T-helper 1 cell treated with Interleukin-12 subunit alpha and Interleukin-12 subunit beta and Interleukin-4 antibody, amounts not matched to agents 30 μg/mL and 1 μg/mL, for 36 hours (primary cell): ENCODE results near the gene SERGEF.

Experiments
- H3K27ac Mint-ChIP-seq: one replicate; pipeline ENCODE4 v1.8.0; 2021; ENCODE audit warnings: mild to moderate bottlenecking, mixed read lengths
- H3K27me3 Mint-ChIP-seq: one replicate; pipeline ENCODE4 v1.8.0; 2021; ENCODE audit warnings: low read depth, mixed read lengths
- H3K36me3 Mint-ChIP-seq: one replicate; pipeline ENCODE4 v1.8.0; 2021; ENCODE audit warnings: low read depth, mixed read lengths
- H3K4me1 Mint-ChIP-seq: one replicate; pipeline ENCODE4 v1.8.0; 2021; ENCODE audit warnings: low read depth, mixed read lengths
- H3K4me3 Mint-ChIP-seq: one replicate; pipeline ENCODE4 v1.8.0; 2021; ENCODE audit warnings: mild to moderate bottlenecking, moderate library complexity, mixed read lengths
- H3K9me3 Mint-ChIP-seq: one replicate; pipeline ENCODE4 v1.8.0; 2021; ENCODE audit warnings: mixed read lengths

The SERGEF gene

GRCh38 chr11:17828311-17828751 lies 184.5 kb downstream of the SERGEF start:
- Mint-ChIP-seq H3K36me3 (no peaks in the 10 kb centered on the region), H3K4me3 (no peak overlapping the region), H3K27me3 (no peaks in the 10 kb centered on the region), H3K27ac (no peak overlapping the region), H3K9me3 (no peaks in the 10 kb centered on the region), H3K4me1 (no peaks in the 10 kb centered on the region)

- Mint-ChIP-seq H3K4me1 (no peaks in the 10 kb centered on the region), H3K36me3 (no peaks in the 10 kb centered on the region), H3K4me3 (no peak overlapping the region), H3K27me3 (no peaks in the 10 kb centered on the region), H3K9me3 (no peaks in the 10 kb centered on the region), H3K27ac (no peak overlapping the region)
These were observed 185.8 kb downstream of the SERGEF start for GRCh38 chr11:17827006-17827405.

- no peak overlapping the region for H3K27ac Mint-ChIP-seq
- H3K36me3 Mint-ChIP-seq, result no peaks in the 10 kb centered on the region
- no peak overlapping the region for H3K4me3 Mint-ChIP-seq
- no peaks in the 10 kb centered on the region for H3K4me1 Mint-ChIP-seq
- H3K27me3 Mint-ChIP-seq, result no peaks in the 10 kb centered on the region
- H3K9me3 Mint-ChIP-seq, result no peaks in the 10 kb centered on the region
These were observed 190.5 kb downstream of the SERGEF start for GRCh38 chr11:17822401-17822781.

- H3K4me1 Mint-ChIP-seq, result no peaks in the 10 kb centered on the region
- no peaks in the 10 kb centered on the region for H3K9me3 Mint-ChIP-seq
- H3K27me3 Mint-ChIP-seq, result no peaks in the 10 kb centered on the region
- no peaks in the 10 kb centered on the region for H3K36me3 Mint-ChIP-seq
- no peak overlapping the region for H3K27ac Mint-ChIP-seq
- H3K4me3 Mint-ChIP-seq, result no peak overlapping the region
These were observed 191.0 kb downstream of the SERGEF start for GRCh38 chr11:17821648-17822400.

GRCh38 chr11:17816232-17816931 lies 196.5 kb downstream of the SERGEF start:
- Mint-ChIP-seq H3K27ac (no peak overlapping the region), H3K4me1 (no peaks in the 10 kb centered on the region), H3K9me3 (no peaks in the 10 kb centered on the region), H3K27me3 (no peaks in the 10 kb centered on the region), H3K36me3 (no peaks in the 10 kb centered on the region), H3K4me3 (no peak overlapping the region)

GRCh38 chr11:17814546-17814945 lies 198.3 kb downstream of the SERGEF start:
- no peak overlapping the region for H3K4me3 Mint-ChIP-seq
- H3K27me3 Mint-ChIP-seq, result no peaks in the 10 kb centered on the region
- H3K9me3 Mint-ChIP-seq, result no peaks in the 10 kb centered on the region
- H3K36me3 Mint-ChIP-seq, result no peaks in the 10 kb centered on the region
- no peaks in the 10 kb centered on the region for H3K4me1 Mint-ChIP-seq
- no peak overlapping the region for H3K27ac Mint-ChIP-seq

- Mint-ChIP-seq H3K27me3 (no peaks in the 10 kb centered on the region), H3K36me3 (no peaks in the 10 kb centered on the region)
These were observed 199.3 kb downstream of the SERGEF start for GRCh38 chr11:17813391-17814059.

GRCh38 chr11:17812865-17813187 lies 200.0 kb downstream of the SERGEF start:
- Mint-ChIP-seq H3K27ac (no peak overlapping the region), H3K9me3 (no peaks in the 10 kb centered on the region), H3K36me3 (no peaks in the 10 kb centered on the region), H3K27me3 (no peaks in the 10 kb centered on the region), H3K4me1 (no peaks in the 10 kb centered on the region), H3K4me3 (no peak overlapping the region)

More at GRCh38 chr11:17813391-17814059, 199.3 kb downstream of the SERGEF start:
- H3K9me3 Mint-ChIP-seq, result no peaks in the 10 kb centered on the region
- H3K4me1 Mint-ChIP-seq, result no peaks in the 10 kb centered on the region
- H3K4me3 Mint-ChIP-seq, result no peak overlapping the region
- no peak overlapping the region for H3K27ac Mint-ChIP-seq

- Mint-ChIP-seq H3K4me1 (no peaks in the 10 kb centered on the region), H3K4me3 (no peak overlapping the region), H3K36me3 (no peaks in the 10 kb centered on the region), H3K27ac (no peak overlapping the region), H3K9me3 (no peaks in the 10 kb centered on the region), H3K27me3 (no peaks in the 10 kb centered on the region)
These were observed 200.6 kb downstream of the SERGEF start for GRCh38 chr11:17812091-17812864.

GRCh38 chr11:17811352-17811751 lies 201.5 kb downstream of the SERGEF start:
- no peak overlapping the region for H3K4me3 Mint-ChIP-seq
- H3K27ac Mint-ChIP-seq, result no peak overlapping the region
- no peaks in the 10 kb centered on the region for H3K4me1 Mint-ChIP-seq
- H3K9me3 Mint-ChIP-seq, result no peaks in the 10 kb centered on the region
- H3K36me3 Mint-ChIP-seq, result no peaks in the 10 kb centered on the region
- H3K27me3 Mint-ChIP-seq, result no peaks in the 10 kb centered on the region

- Mint-ChIP-seq H3K9me3 (no peaks in the 10 kb centered on the region), H3K4me3 (no peak overlapping the region)
These were observed 202.1 kb downstream of the SERGEF start for GRCh38 chr11:17810746-17811145.

GRCh38 chr11:17810041-17810440 lies 202.8 kb downstream of the SERGEF start:
- Mint-ChIP-seq H3K27ac (no peak overlapping the region), H3K9me3 (no peaks in the 10 kb centered on the region), H3K4me3 (no peak overlapping the region), H3K36me3 (no peaks in the 10 kb centered on the region), H3K4me1 (no peaks in the 10 kb centered on the region), H3K27me3 (no peaks in the 10 kb centered on the region)

More at GRCh38 chr11:17810746-17811145, 202.1 kb downstream of the SERGEF start:
- Mint-ChIP-seq H3K27ac (no peak overlapping the region), H3K27me3 (no peaks in the 10 kb centered on the region), H3K4me1 (no peaks in the 10 kb centered on the region), H3K36me3 (no peaks in the 10 kb centered on the region)

- no peak overlapping the region for H3K27ac Mint-ChIP-seq
- no peaks in the 10 kb centered on the region for H3K4me1 Mint-ChIP-seq
- H3K9me3 Mint-ChIP-seq, result no peaks in the 10 kb centered on the region
- no peaks in the 10 kb centered on the region for H3K36me3 Mint-ChIP-seq
- H3K27me3 Mint-ChIP-seq, result no peaks in the 10 kb centered on the region
- H3K4me3 Mint-ChIP-seq, result no peak overlapping the region
These were observed 205.8 kb downstream of the SERGEF start for GRCh38 chr11:17807034-17807433.

- no peaks in the 10 kb centered on the region for H3K27me3 Mint-ChIP-seq
- H3K4me1 Mint-ChIP-seq, result no peaks in the 10 kb centered on the region
- no peaks in the 10 kb centered on the region for H3K36me3 Mint-ChIP-seq
- no peak overlapping the region for H3K4me3 Mint-ChIP-seq
- H3K9me3 Mint-ChIP-seq, result no peaks in the 10 kb centered on the region
- no peak overlapping the region for H3K27ac Mint-ChIP-seq
These were observed 207.0 kb downstream of the SERGEF start for GRCh38 chr11:17805873-17806272.
